H1 (cell line): ENCODE results near the gene SMCO1.

ENCODE experiments used
- ASH2L ChIP-seq: fragments of 200-600, 300-600 bp; sonication (generic); IDR thresholded peaks from one replicate; pipeline ENCODE4 v1.7.1; 2017; ENCODE audit warnings: low read length
- CBX5 ChIP-seq: fragments of 300-800, 300-1000 bp; sonication (generic); IDR thresholded peaks from 2 replicates; pipeline ENCODE4 v1.7.1; 2016; ENCODE audit warnings: antibody characterized with exemption, low read length, low read depth
- CHD1 ChIP-seq: IDR thresholded peaks from 2 replicates; pipeline ENCODE4 v1.6.1; 2012; ENCODE audit warnings: low read depth, low read length, improper control_type of control experiment
- EGR1 ChIP-seq: IDR thresholded peaks from 2 replicates; pipeline ENCODE4 v1.6.1; 2011; ENCODE audit warnings: low read depth, low read length, borderline replicate concordance
- EP300 ChIP-seq, 2 experiments: IDR thresholded peaks; 1 replicate in 1 of 2; 2 replicates in 1 of 2; pipeline ENCODE4 v1.6.1; 2011 to 2012; ENCODE audit warnings: low read depth in 2 of 2, low read length in 2 of 2, mild to moderate bottlenecking in 2 of 2, borderline replicate concordance in 1 of 2, inconsistent platforms in 1 of 2, moderate library complexity in 1 of 2
- JUN ChIP-seq: IDR thresholded peaks from 2 replicates; pipeline ENCODE4 v1.6.1; 2011; ENCODE audit warnings: low read depth, mild to moderate bottlenecking, improper control_type of control experiment, low read length
- POLR2A ChIP-seq, 2 experiments: IDR thresholded peaks; 1 replicate in 1 of 2; 2 replicates in 1 of 2; pipeline ENCODE4 v1.6.1; 2011; ENCODE audit warnings: low read depth in 2 of 2, low read length in 2 of 2, mild to moderate bottlenecking in 2 of 2; ENCODE audit errors: control extremely low read depth in 1 of 2
- POLR2AphosphoS5 ChIP-seq: IDR thresholded peaks from 2 replicates; pipeline ENCODE4 v1.6.1; 2011; ENCODE audit warnings: low read depth, low read length
- RAD21 ChIP-seq, 2 experiments: IDR thresholded peaks in 1 of 2; conservative IDR thresholded peaks in 1 of 2; 2 replicates each; pipeline ENCODE4 v1.6.1; 2011; ENCODE audit warnings: low read depth in 2 of 2, low read length in 2 of 2, improper control_type of control experiment in 1 of 2, inconsistent platforms in 1 of 2, mild to moderate bottlenecking in 1 of 2, moderate library complexity in 1 of 2
- RFX5 ChIP-seq: IDR thresholded peaks from 2 replicates; pipeline ENCODE4 v1.6.1; 2011; ENCODE audit warnings: low read depth, low read length, improper control_type of control experiment, borderline replicate concordance
- SP4 ChIP-seq: IDR thresholded peaks from 2 replicates; pipeline ENCODE4 v1.6.1; 2012; ENCODE audit warnings: low read length, inconsistent platforms
- SRF ChIP-seq: IDR thresholded peaks from 2 replicates; pipeline ENCODE4 v1.6.1; 2011; ENCODE audit warnings: mild to moderate bottlenecking, low read depth, low read length, moderate library complexity
- TF ChIP-seq, protein P1 (sequence below), 3 experiments: IDR thresholded peaks; 1 replicate in 2 of 3; 2 replicates in 1 of 3; pipeline versions ENCODE4 v1.5.1 to v1.6.1; 2011; ENCODE audit warnings: low read length in 3 of 3, mild to moderate bottlenecking in 3 of 3, inconsistent platforms in 2 of 3, low read depth in 1 of 3, moderate library complexity in 1 of 3; ENCODE audit not compliant: insufficient read depth in 1 of 3; ENCODE audit errors: control extremely low read depth in 1 of 3
- TF ChIP-seq, protein P2 (sequence below): IDR thresholded peaks from 2 replicates; pipeline ENCODE4 v1.6.1; 2012; ENCODE audit warnings: inconsistent platforms

DNA sequence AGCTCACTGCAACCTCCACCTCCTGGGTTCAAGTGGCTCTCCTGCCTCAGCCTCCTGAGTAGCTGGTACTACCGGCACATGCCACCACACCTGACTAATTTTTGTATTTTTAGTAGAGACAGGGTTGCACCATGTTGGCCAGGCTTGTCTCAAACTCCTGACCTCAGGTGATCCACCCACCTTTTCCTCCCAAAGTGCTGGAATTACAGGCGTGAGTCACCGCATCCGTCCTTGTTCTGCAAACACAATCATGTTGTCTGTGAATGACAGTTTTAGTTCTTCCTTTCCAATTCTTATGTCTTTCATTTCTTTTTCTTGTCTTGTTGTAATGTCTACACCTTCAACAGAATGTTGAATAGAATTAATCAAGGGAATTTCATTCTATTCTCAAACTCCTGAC, 16.3 kb upstream of the SMCO1 start:
- TF ChIP-seq, protein P1, sequence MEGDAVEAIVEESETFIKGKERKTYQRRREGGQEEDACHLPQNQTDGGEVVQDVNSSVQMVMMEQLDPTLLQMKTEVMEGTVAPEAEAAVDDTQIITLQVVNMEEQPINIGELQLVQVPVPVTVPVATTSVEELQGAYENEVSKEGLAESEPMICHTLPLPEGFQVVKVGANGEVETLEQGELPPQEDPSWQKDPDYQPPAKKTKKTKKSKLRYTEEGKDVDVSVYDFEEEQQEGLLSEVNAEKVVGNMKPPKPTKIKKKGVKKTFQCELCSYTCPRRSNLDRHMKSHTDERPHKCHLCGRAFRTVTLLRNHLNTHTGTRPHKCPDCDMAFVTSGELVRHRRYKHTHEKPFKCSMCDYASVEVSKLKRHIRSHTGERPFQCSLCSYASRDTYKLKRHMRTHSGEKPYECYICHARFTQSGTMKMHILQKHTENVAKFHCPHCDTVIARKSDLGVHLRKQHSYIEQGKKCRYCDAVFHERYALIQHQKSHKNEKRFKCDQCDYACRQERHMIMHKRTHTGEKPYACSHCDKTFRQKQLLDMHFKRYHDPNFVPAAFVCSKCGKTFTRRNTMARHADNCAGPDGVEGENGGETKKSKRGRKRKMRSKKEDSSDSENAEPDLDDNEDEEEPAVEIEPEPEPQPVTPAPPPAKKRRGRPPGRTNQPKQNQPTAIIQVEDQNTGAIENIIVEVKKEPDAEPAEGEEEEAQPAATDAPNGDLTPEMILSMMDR (IDR thresholded peaks at IDR 0.05; ENCODE audit: control extremely low read depth in 1 of 3, insufficient read depth in 1 of 3, low read depth in 1 of 3, low read length in 3 of 3), result no peak
- no peak for TF ChIP-seq POLR2AphosphoS5
- no peak for TF ChIP-seq SP4
- no peak for TF ChIP-seq EP300 (IDR thresholded peaks at IDR 0.05; ENCODE audit: borderline replicate concordance in 1 of 2, low read depth in 2 of 2, low read length in 2 of 2)
- no peak for TF ChIP-seq EGR1
- TF ChIP-seq CBX5, result no peak
- TF ChIP-seq POLR2A (IDR thresholded peaks at IDR 0.05; ENCODE audit: control extremely low read depth in 1 of 2, low read depth in 2 of 2, low read length in 2 of 2), result no peak
- no peak for TF ChIP-seq JUN
- TF ChIP-seq CHD1, result no peak
- no peak for TF ChIP-seq RFX5
- TF ChIP-seq, protein P2, sequence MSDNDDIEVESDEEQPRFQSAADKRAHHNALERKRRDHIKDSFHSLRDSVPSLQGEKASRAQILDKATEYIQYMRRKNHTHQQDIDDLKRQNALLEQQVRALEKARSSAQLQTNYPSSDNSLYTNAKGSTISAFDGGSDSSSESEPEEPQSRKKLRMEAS, result no peak
- TF ChIP-seq SRF, result no peak
- no peak for TF ChIP-seq RAD21 (IDR thresholded peaks at IDR 0.05 in 1 of 2, conservative IDR thresholded peaks at IDR 0.05 in 1 of 2; ENCODE audit: low read depth in 2 of 2, low read length in 2 of 2)
- no peak for TF ChIP-seq ASH2L
